HG03175 (cell line): ENCODE results near the gene RAPGEF4.

Experiments
- ATAC-seq: cut with Tn5 transposase; IDR thresholded peaks from one replicate; pipeline ENCODE4 v1.9.1; 2021; ENCODE audit warnings: mild to moderate bottlenecking, moderate library complexity; ENCODE audit not compliant: unreplicated experiment

Gene RAPGEF4

DNA sequence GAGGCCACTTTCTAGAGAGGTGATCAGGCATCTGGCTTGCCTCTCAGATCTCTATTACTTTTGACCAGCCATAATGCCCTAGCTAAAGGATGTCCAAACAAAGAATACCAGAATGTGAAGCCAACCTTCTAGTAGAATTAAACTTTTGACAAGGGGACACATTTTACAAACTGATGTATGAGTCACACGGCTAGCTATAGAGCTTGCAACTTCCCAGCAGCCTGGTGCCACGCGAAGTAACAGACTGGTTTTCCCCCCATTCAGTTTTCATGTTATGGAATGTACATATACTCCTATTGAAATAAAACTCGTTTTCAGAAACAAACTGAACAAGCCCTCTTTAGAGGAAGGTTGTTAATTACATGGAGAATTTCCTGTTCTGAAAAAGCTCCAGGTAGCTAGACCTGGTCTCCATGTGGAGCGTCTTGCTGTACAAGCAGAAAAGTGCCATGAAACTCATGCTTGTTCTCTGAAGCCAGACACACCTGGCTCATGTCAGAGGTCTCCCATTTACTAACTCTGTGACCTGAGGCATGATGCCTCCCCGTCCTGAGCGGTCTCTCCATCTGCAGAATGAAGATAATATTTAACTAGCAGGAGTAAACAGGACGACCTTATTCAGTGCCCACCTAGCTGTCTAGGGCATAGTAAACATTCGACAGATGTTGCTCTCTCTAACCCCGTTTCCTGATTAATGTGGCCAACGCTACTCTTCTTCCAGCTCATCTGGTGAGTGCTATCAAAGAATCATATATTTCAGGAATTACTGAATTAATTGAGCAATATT is 258.5 kb downstream of the RAPGEF4 start:
- ATAC-seq, result no peak

DNA sequence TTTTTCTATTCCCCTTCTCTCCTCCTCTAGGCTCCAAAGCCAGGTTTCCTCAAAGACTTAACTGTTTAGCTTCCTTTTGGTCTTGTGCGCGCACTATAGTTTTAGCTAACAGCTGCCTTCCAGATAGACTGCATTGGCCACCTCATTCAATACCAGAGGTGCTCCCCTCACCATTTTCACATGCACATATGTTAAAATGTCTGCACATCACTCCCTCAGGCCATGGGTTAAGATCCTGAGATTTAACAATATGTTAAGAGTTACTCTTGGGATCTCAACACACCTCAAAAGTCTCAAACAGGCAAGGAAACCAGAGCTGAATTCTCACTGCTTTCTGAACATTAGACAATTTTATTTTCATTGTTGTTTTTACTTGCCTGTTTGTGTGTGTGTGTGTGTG is 259.2 kb downstream of the RAPGEF4 start:
- no peak for ATAC-seq

DNA sequence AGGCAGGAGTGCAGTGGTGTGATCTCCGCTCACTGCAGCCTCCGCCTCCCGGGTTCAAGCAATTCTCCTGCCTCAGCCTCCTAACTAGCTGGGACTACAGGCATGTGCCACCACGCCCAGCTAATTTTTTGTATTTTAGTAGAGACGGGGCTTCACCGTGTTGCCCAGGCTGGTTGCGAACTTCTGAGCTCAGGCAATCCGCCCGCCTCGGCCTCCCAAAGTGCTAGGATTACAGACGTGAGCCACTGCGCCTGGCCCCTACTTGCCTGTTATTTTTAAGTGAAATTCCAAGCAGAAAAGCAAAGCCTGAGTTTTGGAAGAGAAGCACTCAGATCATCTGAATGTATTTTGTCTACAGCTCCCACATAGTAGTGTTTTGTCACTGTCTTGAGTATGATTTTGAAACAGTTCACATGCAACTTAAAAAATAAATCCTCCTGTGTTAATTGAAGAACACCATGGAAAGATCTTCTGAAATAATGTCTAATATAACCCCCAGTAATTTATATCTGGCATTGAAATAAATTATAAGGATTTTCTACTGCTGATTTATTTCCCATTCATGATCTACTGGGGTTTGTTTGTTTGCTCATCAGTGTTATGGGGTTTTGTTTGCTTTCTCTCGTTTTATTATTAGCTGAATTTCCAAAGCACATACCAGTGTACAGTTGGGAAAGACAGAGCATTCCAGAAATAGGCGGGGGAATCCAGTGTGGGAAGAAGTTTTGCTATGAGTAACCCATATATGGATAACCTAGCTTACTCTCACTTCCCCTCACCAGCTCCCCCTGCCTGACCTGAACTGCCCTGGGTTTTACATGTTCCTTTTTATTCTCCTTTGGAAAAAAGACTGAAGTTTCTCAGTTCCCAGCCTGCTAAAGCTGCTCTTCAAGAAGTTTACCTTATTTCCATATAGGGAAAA is 259.9 kb downstream of the RAPGEF4 start:
- no peak for ATAC-seq

DNA sequence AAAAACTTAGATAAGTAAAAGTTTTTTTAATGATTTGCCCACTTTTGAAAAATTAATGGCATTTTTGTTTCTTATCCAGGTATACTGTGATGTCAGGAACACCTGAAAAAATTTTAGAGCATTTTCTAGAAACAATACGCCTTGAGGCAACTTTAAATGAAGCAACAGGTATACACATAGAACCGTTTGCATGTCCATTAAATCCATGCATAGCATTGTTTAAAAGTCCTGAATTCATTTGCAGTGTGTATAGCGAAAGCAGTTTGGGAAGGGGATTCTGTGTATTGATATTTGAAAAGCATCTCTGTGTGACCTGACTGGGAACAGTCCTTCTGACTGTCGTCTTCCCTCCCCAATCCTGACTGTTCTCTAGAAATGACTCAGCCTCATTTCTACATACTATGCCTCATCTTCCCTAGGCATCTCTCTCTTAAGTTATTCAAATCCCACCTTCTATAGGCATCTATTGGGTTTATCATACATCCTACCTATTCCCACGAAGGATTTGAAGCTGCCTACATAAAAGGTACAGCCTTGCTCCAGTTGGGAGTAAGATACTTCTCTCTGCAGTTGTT is 260.8 kb downstream of the RAPGEF4 start:
- no peak for ATAC-seq

DNA sequence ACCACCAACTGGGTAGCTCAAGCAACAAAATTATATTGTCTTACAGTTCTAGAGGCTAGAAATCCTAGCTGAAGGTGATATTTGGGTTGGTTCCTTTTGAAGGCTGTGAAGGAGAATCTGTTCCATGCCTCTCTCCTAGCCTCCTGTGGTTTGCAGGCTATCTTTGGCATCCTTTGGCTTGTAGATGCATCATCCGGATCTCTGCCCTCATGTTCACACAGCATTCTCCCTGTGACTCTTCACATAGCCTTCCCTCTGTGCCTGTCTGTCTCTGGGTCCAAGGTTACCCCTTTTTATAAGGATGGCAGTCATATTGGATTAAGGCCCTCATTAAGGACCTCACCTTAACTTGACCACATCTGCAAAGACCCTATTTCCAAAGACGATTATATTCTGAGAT is 261.4 kb downstream of the RAPGEF4 start:
- ATAC-seq, result no peak

DNA sequence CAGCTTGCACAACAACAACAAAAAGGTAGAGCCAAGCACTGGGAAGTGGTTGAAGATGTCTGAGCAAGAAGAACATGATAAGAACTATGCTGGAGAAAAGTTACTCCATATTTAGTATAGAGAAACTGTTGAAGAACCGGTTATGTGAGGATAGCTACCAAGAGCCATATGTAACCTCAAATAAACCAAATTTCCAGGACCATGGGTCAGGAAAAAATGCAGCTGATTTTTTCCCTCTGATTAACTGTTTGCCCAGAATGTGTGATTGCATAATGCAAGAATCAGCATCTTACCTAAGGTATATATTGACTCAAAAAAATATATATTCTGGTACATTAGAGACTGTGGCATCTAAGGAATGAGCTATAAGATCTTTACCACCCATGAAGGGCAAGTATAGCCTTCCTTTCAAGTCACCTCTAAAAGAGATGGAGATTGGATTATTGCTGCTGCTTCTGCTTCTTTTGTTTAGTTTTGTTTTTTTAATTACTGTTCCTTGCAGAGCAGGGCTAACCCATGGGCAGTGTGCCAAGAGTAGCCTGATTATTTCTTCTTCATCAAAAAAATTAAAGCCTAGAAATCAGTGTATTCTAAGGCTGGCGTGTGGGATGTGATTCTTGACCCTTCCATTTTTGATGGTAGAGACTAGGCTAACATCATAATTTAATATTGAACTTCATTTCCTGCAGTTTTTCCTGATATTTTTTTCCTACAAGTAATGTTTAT is 263.1 kb downstream of the RAPGEF4 start:
- no peak for ATAC-seq

DNA sequence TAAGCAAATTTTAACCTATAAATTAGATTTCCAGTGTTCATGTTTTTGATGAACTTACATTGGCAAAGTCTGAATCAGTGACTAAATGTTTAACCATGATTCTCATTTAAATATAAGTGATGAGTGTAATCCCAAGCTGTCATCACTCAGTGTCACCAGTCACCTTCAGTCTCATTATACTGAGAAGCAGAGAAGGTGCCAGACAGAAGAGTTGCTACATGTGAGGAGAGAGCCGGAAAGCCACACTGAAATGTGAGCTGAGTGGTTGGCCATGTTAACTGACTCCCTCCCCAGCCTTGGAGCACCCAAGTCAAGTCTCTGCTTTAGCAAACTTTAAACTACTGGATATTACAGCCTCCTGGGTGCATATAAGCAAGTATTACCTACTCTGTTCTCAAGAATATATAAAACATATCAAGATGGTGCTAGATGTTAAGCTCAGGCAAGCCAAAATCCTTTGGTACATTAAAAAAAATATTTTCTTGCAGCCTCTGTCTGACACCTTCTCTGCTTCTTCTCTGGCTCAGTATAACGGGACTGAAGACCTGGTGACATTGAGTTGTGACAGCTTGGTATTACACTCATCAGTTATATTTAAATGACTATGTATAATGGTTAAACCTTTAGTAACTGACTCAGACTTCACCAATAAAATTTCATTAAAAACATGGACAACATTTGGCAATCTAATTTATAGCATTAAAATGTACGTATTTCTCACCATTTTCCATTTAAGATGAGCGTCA is 264.2 kb downstream of the RAPGEF4 start:
- no peak for ATAC-seq

DNA sequence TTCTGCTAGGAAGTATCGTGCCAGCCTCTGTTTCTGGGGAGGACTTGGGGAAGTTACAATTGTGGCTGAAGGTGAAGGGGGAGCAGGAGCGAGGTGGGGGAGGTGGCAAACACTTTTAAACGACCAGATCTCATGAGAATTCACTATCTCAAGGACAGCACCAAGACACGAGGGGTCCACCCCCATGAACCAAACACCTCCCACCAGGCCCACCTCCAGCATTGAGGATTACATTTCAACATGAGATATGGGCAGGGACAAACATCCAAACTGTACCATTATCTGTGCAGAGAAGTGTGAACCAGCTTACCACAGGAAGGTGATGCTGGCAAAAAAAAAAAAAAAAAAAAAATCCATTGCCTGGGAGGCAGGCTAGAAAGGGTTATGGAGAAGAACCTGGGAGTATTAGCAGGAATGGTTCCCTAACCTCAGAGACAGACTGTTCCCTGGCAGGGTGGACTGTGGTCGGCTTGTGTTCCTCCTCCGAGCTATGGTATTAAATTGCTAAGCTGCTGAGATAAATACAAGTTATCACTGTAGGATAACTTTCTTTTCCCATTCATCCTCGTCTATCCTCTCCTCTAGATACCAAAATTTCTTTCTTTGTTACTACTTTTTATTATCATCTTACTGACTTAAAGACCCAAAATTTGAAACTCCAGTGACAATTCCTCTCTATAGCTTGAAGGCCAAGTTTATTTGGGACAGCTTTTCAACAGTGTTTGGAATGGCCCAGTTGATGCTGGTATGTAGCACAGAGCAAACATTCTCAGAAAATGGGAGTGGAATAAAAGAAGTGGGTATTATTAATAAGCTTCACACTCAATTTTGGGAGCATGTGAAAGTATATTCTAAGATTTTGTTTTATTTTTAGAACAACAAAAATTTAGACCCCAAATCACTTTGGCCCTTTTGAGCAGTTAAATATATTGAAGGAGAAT is 266.3 kb downstream of the RAPGEF4 start:
- ATAC-seq, result no peak

DNA sequence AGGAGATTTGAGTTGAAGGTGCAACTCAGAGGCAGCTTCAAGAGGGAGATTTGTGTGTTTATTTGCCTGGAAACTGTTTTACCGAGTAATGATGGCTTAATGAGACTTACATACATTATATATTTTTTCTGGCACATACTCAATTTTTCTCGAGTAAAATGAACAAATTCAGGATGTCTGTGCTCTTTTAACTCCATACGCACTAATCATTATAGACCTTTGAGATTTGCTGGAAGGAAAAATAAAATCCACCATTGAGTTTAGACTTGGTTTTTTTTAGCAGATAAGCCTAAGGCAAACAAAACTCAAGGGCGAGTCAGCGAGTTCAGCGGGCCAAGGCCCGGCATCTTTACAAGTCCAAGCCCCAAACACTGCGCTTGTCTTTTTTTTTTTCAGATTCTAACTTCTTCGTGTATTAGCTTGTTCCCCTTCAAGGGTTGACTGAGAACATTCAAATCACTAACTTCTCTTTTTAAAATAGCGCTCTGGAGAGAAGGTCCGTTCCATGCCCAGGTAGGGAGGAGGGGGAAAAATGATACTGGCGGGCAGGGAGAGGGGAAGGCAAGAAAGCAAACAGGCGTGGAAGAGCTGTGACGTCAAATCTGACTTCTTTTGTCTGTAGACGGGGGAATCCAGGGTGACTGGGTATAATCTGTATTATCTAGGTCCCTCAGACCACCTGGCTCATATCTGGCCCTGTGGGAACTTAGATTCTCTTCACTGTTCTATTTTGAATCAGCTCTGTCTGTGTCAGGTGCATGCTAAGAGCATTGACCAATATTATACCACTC is 267.3 kb downstream of the RAPGEF4 start:
- ATAC-seq, result no peak

DNA sequence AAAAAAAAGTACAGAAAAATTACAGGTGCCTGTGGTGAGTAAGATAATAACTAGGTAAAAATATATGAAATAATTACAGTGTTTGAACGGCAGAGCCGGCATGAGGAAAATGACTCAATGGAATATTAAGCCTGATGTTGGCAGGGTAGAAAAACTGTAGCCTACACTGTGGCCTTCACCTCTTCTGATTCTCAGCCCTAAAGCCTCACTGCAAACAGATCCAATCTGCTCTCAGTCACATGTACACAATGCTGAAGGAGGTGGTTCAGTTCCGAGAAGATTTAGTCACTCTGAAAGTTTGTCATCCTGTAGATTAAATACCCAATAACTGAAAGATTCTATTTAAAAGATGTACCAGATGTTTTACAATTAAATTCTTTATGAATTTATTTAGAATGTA is 273.1 kb downstream of the RAPGEF4 start:
- ATAC-seq, result no peak

DNA sequence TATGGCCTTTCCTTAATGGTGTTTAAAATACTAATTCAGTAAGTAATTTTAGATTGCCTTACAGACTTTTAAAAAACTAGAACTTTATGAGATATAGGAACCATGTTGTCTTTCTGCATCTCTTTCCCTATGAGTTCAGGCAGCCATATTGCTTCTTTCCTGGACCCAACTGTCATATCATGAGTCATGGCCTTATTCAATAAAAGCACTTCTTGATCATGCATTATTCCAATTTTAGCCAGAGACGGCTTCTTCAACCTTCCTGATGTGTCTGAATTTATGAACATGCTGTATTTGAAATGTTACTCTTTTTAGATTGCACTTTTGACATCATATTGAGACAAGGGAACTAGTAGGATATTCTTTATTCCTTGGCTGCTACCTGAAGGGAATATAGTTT is 274.6 kb downstream of the RAPGEF4 start:
- no peak for ATAC-seq

DNA sequence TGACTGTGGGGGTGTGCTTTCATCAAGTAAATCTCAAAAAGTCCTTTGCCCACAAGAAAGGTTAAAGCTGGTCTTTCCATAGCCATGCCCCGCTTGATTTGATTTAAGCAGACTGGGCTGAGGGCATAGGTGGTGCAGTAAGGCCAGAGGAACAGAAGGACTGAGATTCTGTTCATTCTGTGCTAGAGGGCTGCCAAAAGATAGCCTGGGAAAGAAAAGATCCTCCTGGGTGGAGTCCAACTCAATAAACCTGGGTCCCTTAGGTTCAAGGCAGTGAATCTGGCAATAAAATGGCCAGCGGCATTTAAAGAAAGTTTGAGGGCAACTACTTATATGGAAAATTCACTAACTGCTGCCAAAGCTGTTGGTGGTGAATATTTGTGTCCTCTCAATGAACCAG is 280.8 kb downstream of the RAPGEF4 start:
- no peak for ATAC-seq

DNA sequence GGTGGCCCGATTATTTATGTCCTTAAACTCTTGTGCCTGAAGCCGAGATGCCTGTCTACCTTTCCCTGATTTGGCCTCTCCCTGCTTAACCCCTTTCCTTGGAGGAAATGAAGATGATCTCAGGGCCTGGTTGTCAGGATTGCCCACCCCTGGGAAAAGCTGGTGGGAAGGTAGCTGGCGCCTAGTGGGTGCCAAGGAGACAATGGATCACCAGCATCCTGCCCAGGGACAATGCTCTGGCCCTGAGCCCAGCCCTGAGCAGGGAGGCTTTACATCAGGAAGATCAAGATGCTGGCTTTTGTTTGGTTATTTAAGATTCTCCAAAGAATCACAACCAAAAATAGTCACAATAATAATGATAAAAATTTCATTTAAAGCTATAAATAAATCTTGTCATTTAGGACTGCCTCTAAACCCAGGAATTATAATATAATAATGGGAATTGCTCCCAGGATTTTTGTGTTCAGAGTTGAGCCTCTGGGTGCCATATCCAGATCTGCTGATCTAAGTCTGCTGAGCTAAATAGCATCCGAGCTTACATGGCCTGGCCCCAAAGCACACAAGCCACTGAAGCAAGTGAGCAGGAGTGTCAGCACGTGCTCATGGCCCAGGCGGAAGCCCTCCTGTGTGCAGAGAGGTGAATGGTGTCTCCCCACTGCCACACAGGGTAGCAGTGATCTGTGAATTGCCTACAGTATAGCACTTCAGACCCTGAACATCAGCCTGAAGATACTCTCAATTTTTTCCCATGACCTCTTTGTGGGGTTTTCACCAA is 282.2 kb downstream of the RAPGEF4 start:
- ATAC-seq, result no peak

DNA sequence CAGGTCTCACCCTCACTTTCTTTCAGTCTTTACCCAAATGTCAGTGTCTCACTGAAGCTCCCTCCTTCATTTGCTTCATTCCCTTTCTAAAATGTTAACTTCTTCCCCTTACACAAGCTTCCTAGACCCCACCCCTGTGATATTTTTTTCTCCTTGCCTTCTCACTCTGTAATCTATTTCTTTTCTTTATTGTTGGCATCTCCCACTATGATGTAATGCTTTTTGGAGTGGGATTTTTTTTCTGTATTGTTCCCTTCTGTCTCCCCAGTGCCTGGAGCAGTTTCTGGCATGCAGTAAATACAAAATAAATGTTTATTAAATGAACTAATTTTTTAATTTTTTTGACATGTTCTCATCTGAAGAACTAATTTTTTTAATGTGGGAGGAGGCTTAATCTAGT is 284.1 kb downstream of the RAPGEF4 start:
- ATAC-seq, result no peak

DNA sequence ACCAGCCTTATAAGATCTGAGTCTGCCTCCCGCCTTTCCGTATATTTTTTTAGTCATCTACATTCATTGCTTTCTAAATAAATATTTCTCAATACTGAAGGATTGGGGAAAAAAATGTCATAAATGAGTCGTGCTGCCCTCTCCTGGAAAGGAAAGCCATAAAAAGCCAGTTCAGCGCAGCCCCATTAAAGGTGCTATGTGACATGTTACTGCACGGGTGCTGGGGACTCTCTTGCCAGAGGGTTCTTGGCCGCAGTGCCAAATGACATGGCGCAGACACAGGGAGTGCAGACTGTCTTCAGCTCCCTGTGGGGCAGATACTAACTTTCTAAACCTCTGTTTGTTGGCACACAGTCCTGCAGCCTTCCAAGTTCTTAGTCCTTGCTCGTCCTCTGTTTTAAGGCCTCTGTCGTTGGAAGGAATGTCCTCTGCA is 286.3 kb downstream of the RAPGEF4 start:
- no peak for ATAC-seq

DNA sequence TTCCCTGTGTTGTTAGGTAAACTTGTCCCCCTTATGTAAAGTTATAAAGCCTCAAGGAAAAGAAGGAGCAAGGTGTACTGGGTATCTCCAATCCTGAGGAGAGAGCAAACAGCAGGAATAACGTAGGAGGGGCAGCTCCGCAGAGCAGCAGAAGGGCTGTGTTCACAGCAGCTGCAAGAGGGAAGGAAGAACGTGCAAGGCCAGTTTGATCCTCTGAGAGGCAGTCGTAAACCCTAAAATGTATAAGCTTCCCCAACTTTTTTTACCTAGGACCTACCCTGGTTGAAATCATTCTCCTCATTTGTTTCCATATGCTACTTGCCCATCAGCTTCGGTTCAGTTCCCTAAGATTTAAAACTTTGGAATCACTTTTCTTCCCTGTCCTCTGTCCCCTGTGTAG is 288.1 kb downstream of the RAPGEF4 start:
- no peak for ATAC-seq

DNA sequence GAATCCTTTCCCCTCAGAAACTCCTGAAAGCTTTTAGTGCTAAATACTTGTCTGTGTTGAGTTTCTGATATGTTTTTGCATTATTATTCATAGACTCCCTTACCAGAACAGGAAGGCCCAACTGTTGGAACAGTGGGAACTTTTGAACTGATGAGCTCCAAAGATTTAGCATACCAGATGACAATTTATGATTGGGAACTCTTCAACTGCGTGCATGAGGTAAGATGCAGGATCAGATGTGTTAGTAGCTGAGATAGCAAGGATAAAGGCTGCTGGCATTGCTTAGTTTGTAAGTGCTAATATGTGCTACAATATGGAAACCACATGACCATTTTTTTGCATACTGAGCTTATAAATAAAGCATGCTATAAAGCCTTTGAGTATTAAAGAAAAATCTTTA is 290.8 kb downstream of the RAPGEF4 start:
- ATAC-seq, result no peak
